A549 (cell line): Measurements from ENCODE around the gene BAIAP2L1.

Experiments used
- CHD2 ChIP-seq: fragments of 150-350 bp; IDR thresholded peaks from 2 replicates; pipeline ENCODE4 v1.6.1; 2014; ENCODE audit warnings: low read length; ENCODE audit not compliant: partially characterized antibody
- KDM1A ChIP-seq: fragments of 200-600 bp; sonication (generic); IDR thresholded peaks from 2 replicates; pipeline ENCODE4 v1.6.1; 2016; ENCODE audit warnings: low read depth, mild to moderate bottlenecking
- MYC ChIP-seq: IDR thresholded peaks from 2 replicates; pipeline ENCODE4 v1.6.1; 2012; ENCODE audit warnings: mild to moderate bottlenecking, inconsistent platforms, low read length, improper control_type of control experiment, borderline replicate concordance
- POLR2A ChIP-seq: IDR thresholded peaks from 2 replicates; pipeline ENCODE4 v1.6.1; 2012; ENCODE audit warnings: mild to moderate bottlenecking, low read length
- ZFP36 ChIP-seq: fragments of 450-650 bp; IDR thresholded peaks from 2 replicates; pipeline ENCODE4 v1.6.1; 2014; ENCODE audit warnings: borderline replicate concordance; ENCODE audit not compliant: partially characterized antibody
- TF ChIP-seq, protein P1 (sequence below): fragments of 200-600 bp; sonication (generic); IDR thresholded peaks from 2 replicates; pipeline ENCODE4 v1.6.1; 2016; ENCODE audit warnings: antibody characterized with exemption, mild to moderate bottlenecking, moderate library complexity
- TF ChIP-seq, protein P2 (sequence below): fragments of >200 bp; sonication (Bioruptor Twin); formaldehyde crosslinking; IDR thresholded peaks from 3 replicates; pipeline ENCODE4 v1.5.1; 2016

DNA sequence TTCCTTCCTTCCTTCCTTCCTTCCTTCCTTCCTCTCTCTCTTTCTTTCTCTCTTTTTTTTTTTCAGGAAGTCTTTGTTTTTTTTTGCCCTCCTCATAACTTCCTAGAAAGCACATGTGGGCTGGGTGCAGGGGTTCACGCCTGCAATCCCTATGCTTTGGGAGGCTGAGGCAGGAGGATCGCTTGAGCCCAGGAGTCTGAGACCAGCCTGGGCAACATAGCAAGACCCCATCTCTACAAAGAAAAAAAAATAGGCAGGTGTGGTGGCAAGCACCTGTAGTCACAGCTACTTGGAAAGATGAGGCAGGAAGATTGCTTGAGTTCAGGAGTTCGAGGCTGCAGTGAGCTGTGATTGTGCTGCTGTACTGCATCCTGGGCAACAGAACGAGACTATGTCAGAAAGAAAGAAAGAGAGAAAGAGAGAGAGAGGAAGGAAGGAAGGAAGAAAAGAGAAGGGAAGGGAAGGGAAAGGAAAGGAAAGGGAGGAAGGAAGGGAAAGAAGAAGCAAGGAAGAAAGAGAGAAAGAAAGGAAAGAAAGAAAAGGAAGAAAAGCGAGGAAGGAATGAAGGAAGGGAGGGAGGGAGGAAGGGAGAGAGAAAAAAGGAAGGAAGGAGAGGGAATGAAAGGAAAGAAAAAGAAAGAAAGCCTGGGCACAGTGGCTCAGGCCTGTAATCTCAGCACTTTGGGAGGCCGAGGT is 13.5 kb upstream of the BAIAP2L1 start:
- TF ChIP-seq, protein P1, sequence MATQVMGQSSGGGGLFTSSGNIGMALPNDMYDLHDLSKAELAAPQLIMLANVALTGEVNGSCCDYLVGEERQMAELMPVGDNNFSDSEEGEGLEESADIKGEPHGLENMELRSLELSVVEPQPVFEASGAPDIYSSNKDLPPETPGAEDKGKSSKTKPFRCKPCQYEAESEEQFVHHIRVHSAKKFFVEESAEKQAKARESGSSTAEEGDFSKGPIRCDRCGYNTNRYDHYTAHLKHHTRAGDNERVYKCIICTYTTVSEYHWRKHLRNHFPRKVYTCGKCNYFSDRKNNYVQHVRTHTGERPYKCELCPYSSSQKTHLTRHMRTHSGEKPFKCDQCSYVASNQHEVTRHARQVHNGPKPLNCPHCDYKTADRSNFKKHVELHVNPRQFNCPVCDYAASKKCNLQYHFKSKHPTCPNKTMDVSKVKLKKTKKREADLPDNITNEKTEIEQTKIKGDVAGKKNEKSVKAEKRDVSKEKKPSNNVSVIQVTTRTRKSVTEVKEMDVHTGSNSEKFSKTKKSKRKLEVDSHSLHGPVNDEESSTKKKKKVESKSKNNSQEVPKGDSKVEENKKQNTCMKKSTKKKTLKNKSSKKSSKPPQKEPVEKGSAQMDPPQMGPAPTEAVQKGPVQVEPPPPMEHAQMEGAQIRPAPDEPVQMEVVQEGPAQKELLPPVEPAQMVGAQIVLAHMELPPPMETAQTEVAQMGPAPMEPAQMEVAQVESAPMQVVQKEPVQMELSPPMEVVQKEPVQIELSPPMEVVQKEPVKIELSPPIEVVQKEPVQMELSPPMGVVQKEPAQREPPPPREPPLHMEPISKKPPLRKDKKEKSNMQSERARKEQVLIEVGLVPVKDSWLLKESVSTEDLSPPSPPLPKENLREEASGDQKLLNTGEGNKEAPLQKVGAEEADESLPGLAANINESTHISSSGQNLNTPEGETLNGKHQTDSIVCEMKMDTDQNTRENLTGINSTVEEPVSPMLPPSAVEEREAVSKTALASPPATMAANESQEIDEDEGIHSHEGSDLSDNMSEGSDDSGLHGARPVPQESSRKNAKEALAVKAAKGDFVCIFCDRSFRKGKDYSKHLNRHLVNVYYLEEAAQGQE: no peak
- TF ChIP-seq, protein P2, sequence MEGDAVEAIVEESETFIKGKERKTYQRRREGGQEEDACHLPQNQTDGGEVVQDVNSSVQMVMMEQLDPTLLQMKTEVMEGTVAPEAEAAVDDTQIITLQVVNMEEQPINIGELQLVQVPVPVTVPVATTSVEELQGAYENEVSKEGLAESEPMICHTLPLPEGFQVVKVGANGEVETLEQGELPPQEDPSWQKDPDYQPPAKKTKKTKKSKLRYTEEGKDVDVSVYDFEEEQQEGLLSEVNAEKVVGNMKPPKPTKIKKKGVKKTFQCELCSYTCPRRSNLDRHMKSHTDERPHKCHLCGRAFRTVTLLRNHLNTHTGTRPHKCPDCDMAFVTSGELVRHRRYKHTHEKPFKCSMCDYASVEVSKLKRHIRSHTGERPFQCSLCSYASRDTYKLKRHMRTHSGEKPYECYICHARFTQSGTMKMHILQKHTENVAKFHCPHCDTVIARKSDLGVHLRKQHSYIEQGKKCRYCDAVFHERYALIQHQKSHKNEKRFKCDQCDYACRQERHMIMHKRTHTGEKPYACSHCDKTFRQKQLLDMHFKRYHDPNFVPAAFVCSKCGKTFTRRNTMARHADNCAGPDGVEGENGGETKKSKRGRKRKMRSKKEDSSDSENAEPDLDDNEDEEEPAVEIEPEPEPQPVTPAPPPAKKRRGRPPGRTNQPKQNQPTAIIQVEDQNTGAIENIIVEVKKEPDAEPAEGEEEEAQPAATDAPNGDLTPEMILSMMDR: no peak
- no peak for TF ChIP-seq POLR2A
- TF ChIP-seq ZFP36: no peak
- no peak for TF ChIP-seq KDM1A
- TF ChIP-seq CHD2: no peak
- no peak for TF ChIP-seq MYC
